Thymus (tissue), 11 donors: ENCODE data around the gene CSNK1G2. TPM values are rescaled to one million over a fixed set of nuclear protein-coding genes. Genes with fewer than 3 reads are reported as not detected.

Experiments used
- DNase-seq, 9 donors: peaks; one replicate each; pipeline ENCODE4 v3.0.0-alpha.2; 2013; ENCODE audit warnings: low spot score in 9 of 9, low read depth in 6 of 9, missing footprints in 1 of 9
- H3K27ac ChIP-seq, 2 donors: one replicate each; pipeline ENCODE4 v1.5.1; 2013; ENCODE audit warnings: control low read depth in 1 of 2, low read depth in 1 of 2, low read length in 1 of 2, mild to moderate bottlenecking in 1 of 2, moderate library complexity in 1 of 2
- H3K27me3 ChIP-seq, 2 donors: one replicate each; pipeline ENCODE4 v1.5.1; 2013; ENCODE audit warnings: low read length in 1 of 2; ENCODE audit not compliant: control insufficient read depth in 2 of 2, insufficient read depth in 1 of 2
- H3K36me3 ChIP-seq, 2 donors: one replicate each; pipeline ENCODE4 v1.5.1; 2013; ENCODE audit warnings: low read length in 1 of 2, mild to moderate bottlenecking in 1 of 2, moderate library complexity in 1 of 2; ENCODE audit not compliant: control insufficient read depth in 2 of 2, insufficient read depth in 2 of 2
- H3K4me1 ChIP-seq, 2 donors: one replicate each; pipeline ENCODE4 v1.5.1; 2013; ENCODE audit warnings: low read length in 2 of 2; ENCODE audit not compliant: control insufficient read depth in 2 of 2, insufficient read depth in 2 of 2
- H3K4me3 ChIP-seq, 2 donors: one replicate each; pipeline ENCODE4 v1.5.1; 2013; ENCODE audit warnings: low read length in 2 of 2, control low read depth in 1 of 2, mild to moderate bottlenecking in 1 of 2
- H3K9me3 ChIP-seq, 2 donors: one replicate each; pipeline ENCODE4 v1.5.1; 2013; ENCODE audit warnings: low read length in 1 of 2, mild to moderate bottlenecking in 1 of 2; ENCODE audit not compliant: control insufficient read depth in 2 of 2, insufficient read depth in 1 of 2
- WGBS: extraction: QIAGEN DNeasy Blood & Tissue Kit; methylation state at CpG from one replicate; pipeline ENCODE4 v1.1.7; 2013; 5-methylcytosine and 5-hydroxymethylcytosine counted together
- polyA plus RNA-seq: library from polyadenylated mRNA; stranded (reverse); fragments of 200-250 nt; gene quantifications from one replicate; pipeline ENCODE4 v1.2.3, GENCODE V29; 2013
- total RNA-seq: library from RNA; stranded (reverse); fragments of 120-200 nt; gene quantifications from one replicate; pipeline ENCODE4 v1.2.4, GENCODE V29; 2013
- donor health status: healthy.

Gene CSNK1G2
- total and polyA plus RNA-seq, 2 donors = 52.0 to 80.9 TPM

- no peaks in the 10 kb centered on the region for H3K27me3 ChIP-seq
- no peak for DNase-seq
- peaks cover 0 to 28% of the 10 kb centered on the region in 2 donors for H3K4me1 ChIP-seq
- no peak overlapping the region for H3K4me3 ChIP-seq
- WGBS = 98% methylated on average over 15 of the region's 15 CpGs
- no peak overlapping the region for H3K27ac ChIP-seq
- H3K36me3 ChIP-seq = peaks cover 38 to 51% of the 10 kb centered on the region in 2 donors
- H3K9me3 ChIP-seq = peaks cover 0 to 5% of the 10 kb centered on the region in 2 donors
Observed at GRCh38 chr19:1954532-1954933, 13.6 kb downstream of the CSNK1G2 start.

DNA sequence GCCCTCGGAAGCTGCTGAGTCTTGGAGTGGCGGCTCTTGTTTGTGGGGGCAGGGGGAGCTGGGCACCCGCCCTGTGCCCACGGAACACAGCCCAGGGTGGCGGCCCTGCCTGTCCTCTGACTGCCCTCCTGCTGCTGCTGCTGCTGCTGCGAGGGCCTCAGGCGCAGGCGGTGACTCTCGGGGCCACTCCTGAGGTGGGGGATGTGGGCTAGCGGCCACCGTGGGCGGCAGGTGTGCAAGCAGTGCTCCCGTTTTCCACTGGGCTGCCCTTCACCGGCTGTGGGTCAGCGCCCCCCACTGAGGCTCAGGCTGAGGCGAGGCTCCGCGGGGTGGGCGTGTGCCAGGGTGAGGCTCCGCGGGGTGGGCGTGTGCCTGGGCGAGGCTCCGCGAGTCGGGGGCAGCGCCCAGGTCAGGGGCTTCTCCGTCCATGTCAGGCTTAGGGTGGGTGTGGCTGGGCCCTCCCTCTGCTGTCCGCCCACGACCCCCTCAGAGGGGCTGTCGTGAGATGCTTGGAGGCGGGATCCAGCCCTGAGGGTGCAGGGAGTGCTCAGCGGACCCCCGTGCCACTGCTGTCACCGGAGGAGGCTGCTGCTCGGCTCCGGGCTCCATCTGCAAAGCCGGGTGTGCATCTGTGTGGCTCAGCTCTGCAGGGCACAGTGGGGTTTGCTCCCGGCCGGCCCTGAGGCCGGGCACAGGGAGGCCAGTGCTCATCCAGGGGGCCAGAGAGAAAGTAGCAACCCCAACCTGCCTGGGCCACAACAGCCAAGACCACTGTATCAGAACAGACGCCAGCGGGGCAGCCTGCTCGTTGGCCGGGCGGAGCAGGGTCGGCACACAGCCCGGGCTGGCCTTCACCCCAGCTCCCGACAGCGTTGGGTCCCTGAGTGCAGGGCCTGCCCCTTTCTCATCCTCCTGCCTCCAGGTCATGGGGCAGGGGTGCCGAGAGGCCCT is 14.5 kb downstream of the CSNK1G2 start:
- Histone ChIP-seq H3K9me3 (peaks cover 0 to 4% of the 10 kb centered on the region in 2 donors), H3K36me3 (peaks cover 35 to 45% of the 10 kb centered on the region in 2 donors), H3K4me3 (no peak overlapping the region), H3K27me3 (no peaks in the 10 kb centered on the region), H3K4me1 (peaks cover 0 to 28% of the 10 kb centered on the region in 2 donors), H3K27ac (peak overlapping the region in 1 of 2 donors; percentile 88)
- 92% methylated on average over 51 of the region's 51 CpGs for WGBS
- no peak for DNase-seq

DNA sequence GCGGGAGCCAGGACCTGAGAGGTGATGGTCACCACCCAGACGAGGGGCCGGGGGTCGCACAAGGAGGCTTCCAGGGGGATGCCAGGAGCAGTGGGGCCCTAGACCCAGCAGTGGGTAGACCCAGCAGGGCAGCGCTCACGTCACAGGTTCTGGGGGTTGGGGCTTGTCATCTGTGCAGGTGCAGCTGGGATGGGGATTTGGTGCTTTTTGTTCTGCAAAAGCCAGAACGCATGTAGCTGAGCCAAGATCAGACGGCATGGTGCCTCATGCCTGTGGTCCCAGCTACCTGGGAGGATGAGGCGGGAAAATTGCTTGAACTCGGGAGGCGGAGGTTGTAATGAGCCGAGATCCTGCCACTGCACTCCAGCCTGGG is 15.1 kb downstream of the CSNK1G2 start:
- H3K27ac ChIP-seq = peak overlapping the region in 1 of 2 donors; percentile 88
- H3K27me3 ChIP-seq = no peaks in the 10 kb centered on the region
- peaks cover 0 to 28% of the 10 kb centered on the region in 2 donors for H3K4me1 ChIP-seq
- DNase-seq = peak in 8 of 9 donors; percentile 42 to 83 (median 57)
- H3K4me3 ChIP-seq = no peak overlapping the region
- WGBS = 88% methylated on average over 12 of the region's 12 CpGs
- H3K36me3 ChIP-seq = peaks cover 29 to 44% of the 10 kb centered on the region in 2 donors
- no peaks in the 10 kb centered on the region for H3K9me3 ChIP-seq

- Histone ChIP-seq H3K4me1 (peaks cover 0 to 28% of the 10 kb centered on the region in 2 donors), H3K36me3 (peaks cover 25 to 41% of the 10 kb centered on the region in 2 donors), H3K27ac (peak overlapping the region in 1 of 2 donors; percentile 88), H3K27me3 (no peaks in the 10 kb centered on the region), H3K9me3 (peaks cover 0 to 5% of the 10 kb centered on the region in 2 donors), H3K4me3 (no peak overlapping the region)
- 97% methylated on average over 28 of the region's 28 CpGs for WGBS
- DNase-seq = no peak
Observed at GRCh38 chr19:1956868-1957492, 16.0 kb downstream of the CSNK1G2 start.

DNA sequence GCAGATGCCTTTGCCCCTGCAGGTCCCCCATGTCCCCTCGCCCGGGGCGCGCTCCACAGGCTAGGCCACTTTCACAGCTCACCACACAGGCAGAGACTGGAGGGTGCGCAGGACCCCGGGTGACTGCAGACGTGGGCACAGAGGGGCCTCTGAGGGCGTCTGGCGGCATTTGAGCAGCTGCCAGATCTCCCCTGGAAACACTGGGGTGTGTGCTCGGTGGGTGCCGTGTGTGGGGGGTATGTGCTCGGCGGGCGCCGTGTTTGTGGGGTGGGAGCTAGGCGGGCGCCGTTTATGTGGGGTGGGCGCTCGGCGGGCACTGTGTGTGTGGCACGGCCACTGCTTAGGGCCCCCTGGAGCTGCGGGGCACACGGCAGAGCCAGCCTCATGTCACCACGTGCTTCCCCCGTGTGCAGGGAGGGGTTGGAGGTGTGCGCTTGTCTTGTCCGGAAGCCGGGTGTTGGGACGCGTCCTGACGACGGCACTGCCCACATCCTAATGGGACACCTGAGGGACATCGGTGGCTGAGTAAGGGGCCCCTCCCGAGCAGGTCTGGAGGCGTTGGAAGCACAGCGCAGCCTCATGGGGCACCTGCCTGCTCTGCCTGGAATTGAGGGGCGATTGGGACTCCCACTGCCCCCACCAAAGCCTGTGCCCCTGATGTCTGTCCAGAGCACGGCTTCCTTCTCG is 16.7 kb downstream of the CSNK1G2 start:
- Histone ChIP-seq H3K9me3 (peaks cover 0 to 5% of the 10 kb centered on the region in 2 donors), H3K27me3 (no peaks in the 10 kb centered on the region), H3K4me3 (no peak overlapping the region), H3K36me3 (peaks cover 22 to 40% of the 10 kb centered on the region in 2 donors), H3K4me1 (peaks cover 0 to 28% of the 10 kb centered on the region in 2 donors), H3K27ac (no peak overlapping the region)
- no peak for DNase-seq
- WGBS = 93% methylated on average over 40 of the region's 40 CpGs

DNA sequence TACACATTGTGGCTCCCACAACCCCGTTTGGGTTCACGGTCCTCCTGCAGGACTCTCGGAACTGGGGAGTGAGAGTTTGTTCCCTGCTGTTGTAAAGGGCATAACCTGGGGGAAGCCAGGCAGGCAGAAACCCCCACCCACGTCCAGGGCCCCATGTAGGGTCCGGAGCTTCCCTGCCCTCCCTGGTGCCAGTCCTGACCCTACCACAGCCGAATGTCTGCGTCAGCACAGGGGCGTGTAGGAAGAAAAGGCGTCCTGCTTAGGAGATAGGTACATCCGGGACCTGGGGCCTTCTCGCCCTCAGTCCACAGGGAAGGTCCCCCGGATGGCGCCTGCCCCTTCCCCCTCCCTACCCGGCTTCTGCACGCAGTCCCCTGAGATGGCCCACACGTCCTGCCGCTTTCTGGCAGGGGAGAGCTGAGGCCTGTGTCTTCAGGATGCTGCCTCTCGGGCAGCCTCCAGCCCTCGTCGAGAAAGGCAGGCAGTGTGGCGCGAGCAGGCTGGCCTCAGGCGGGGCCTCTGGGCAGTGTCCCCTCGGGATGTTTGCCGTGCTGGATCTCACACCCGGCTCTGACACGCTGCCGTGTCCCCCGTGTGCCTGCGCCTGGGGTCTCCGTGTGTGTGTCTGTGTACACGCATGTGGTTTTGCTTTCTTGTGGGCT is 19.1 kb downstream of the CSNK1G2 start:
- Histone ChIP-seq H3K27ac (no peak overlapping the region), H3K9me3 (peaks cover 0 to 5% of the 10 kb centered on the region in 2 donors), H3K27me3 (no peaks in the 10 kb centered on the region), H3K4me3 (no peak overlapping the region), H3K36me3 (peaks cover 19 to 26% of the 10 kb centered on the region in 2 donors), H3K4me1 (peaks cover 0 to 28% of the 10 kb centered on the region in 2 donors)
- DNase-seq = no peak
- 98% methylated on average over 32 of the region's 32 CpGs for WGBS

GRCh38 chr19:1961000-1961883 is 20.3 kb downstream of the CSNK1G2 start:
- Histone ChIP-seq H3K36me3 (peaks cover 19 to 26% of the 10 kb centered on the region in 2 donors), H3K4me3 (no peak overlapping the region)

GRCh38 chr19:1962674-1963073 is 21.7 kb downstream of the CSNK1G2 start:
- no peaks in the 10 kb centered on the region for H3K27me3 ChIP-seq
- H3K4me1 ChIP-seq = peaks cover 14 to 22% of the 10 kb centered on the region in 2 donors
- 97% methylated on average over 23 of the region's 23 CpGs for WGBS
- no peak overlapping the region for H3K27ac ChIP-seq
- no peak overlapping the region for H3K4me3 ChIP-seq
- H3K36me3 ChIP-seq = peaks cover 15% of the 10 kb centered on the region in 2 donors
- no peak for DNase-seq
- peaks cover 0 to 5% of the 10 kb centered on the region in 2 donors for H3K9me3 ChIP-seq

More at GRCh38 chr19:1961000-1961883, 20.3 kb downstream of the CSNK1G2 start:
- H3K27me3 ChIP-seq = no peaks in the 10 kb centered on the region
- no peak for DNase-seq
- H3K27ac ChIP-seq = no peak overlapping the region
- H3K9me3 ChIP-seq = peaks cover 0 to 5% of the 10 kb centered on the region in 2 donors
- 95% methylated on average over 42 of the region's 42 CpGs for WGBS
- H3K4me1 ChIP-seq = peaks cover 2 to 24% of the 10 kb centered on the region in 2 donors
